ENCODE measurements around the gene DENND4C.

The DENND4C gene

GRCh38 chr9:19416143-19416542 is 185.7 kb downstream of the DENND4C start:
- no peak for TF ChIP-seq CTCF (IDR thresholded peaks at IDR 0.05; ENCODE audit: insufficient read depth, low read length, poor library complexity, severe bottlenecking)
- no peak for TF ChIP-seq EZH2phosphoT487 (conservative IDR thresholded peaks at IDR 0.05; ENCODE audit: low read length)
- H3K36me3 ChIP-seq (ENCODE audit: low read length) = no peaks in the 10 kb centered on the region
- H4K20me1 ChIP-seq (ENCODE audit: low read depth, low read length) = no peaks in the 10 kb centered on the region
- no peak overlapping the region for H2AFZ ChIP-seq (ENCODE audit: low read depth, low read length, severe bottlenecking)
- no peak overlapping the region for H3K9ac ChIP-seq (ENCODE audit: low read length)
- H3K27ac ChIP-seq (ENCODE audit: low read depth, low read length) = no peak overlapping the region
- H3F3A ChIP-seq (ENCODE audit: insufficient read depth) = no peaks in the 10 kb centered on the region
- H3K9me2 ChIP-seq (replicated peaks; ENCODE audit: insufficient read depth, low read length) = no peaks in the 10 kb centered on the region
- H3K9me3 ChIP-seq (ENCODE audit: insufficient read depth, low read length) = no peaks in the 10 kb centered on the region
- no peaks in the 10 kb centered on the region for H3K79me2 ChIP-seq (ENCODE audit: insufficient read depth, low read length)
- H3K4me2 ChIP-seq (ENCODE audit: low read depth, low read length, poor library complexity, severe bottlenecking) = no peak overlapping the region
- H3K4me3 ChIP-seq (ENCODE audit: insufficient read depth, low read length, poor library complexity, severe bottlenecking) = no peak overlapping the region
- no peaks in the 10 kb centered on the region for H3K27me3 ChIP-seq (ENCODE audit: low read length)

- Histone ChIP-seq H3K4me2 (ENCODE audit: low read depth, low read length, poor library complexity, severe bottlenecking) (no peak overlapping the region), H3K9me3 (ENCODE audit: insufficient read depth, low read length) (no peaks in the 10 kb centered on the region), H3K36me3 (ENCODE audit: low read length) (no peaks in the 10 kb centered on the region), H4K20me1 (ENCODE audit: low read depth, low read length) (no peaks in the 10 kb centered on the region), H3K4me3 (ENCODE audit: insufficient read depth, low read length, poor library complexity, severe bottlenecking) (no peak overlapping the region), H3K27me3 (ENCODE audit: low read length) (no peaks in the 10 kb centered on the region), H3K27ac (ENCODE audit: low read depth, low read length) (no peak overlapping the region), H3K9ac (ENCODE audit: low read length) (no peak overlapping the region), H3K9me2 (replicated peaks; ENCODE audit: insufficient read depth, low read length) (no peaks in the 10 kb centered on the region), H3K79me2 (ENCODE audit: insufficient read depth, low read length) (no peaks in the 10 kb centered on the region), H3F3A (ENCODE audit: insufficient read depth) (no peaks in the 10 kb centered on the region), H2AFZ (ENCODE audit: low read depth, low read length, severe bottlenecking) (no peak overlapping the region)
- TF ChIP-seq CTCF (IDR thresholded peaks at IDR 0.05; ENCODE audit: insufficient read depth, low read length, poor library complexity, severe bottlenecking) (no peak), EZH2phosphoT487 (conservative IDR thresholded peaks at IDR 0.05; ENCODE audit: low read length) (no peak)
Observed at GRCh38 chr9:19420877-19421276, 190.4 kb downstream of the DENND4C start.

Measured in SU-DHL-6 (cell line).